Muscle of leg (tissue), 11 donors: ENCODE measurements around the gene DNAH10. TPM values are rescaled to one million over a fixed set of nuclear protein-coding genes. Genes with fewer than 3 reads are reported as not detected.
"Not testable (repeated sequence)": the region's sequence is repeated elsewhere in the genome, so short reads cannot be mapped to it uniquely, and the experiment has no call there.

Experiments
- DNase-seq: peaks from one replicate; pipeline ENCODE4 v3.0.0; 2013
- H3K27ac ChIP-seq: one replicate; pipeline ENCODE4 v1.5.1; 2013; ENCODE audit warnings: mild to moderate bottlenecking, low read length, control low read depth
- H3K27me3 ChIP-seq: one replicate; pipeline ENCODE4 v1.6.1; 2013; ENCODE audit warnings: low read length; ENCODE audit not compliant: control insufficient read depth, insufficient read depth
- H3K36me3 ChIP-seq: one replicate; pipeline ENCODE4 v1.6.1; 2013; ENCODE audit warnings: low read length; ENCODE audit not compliant: control insufficient read depth, insufficient read depth
- H3K4me1 ChIP-seq: one replicate; pipeline ENCODE4 v1.6.1; 2013; ENCODE audit warnings: low read length; ENCODE audit not compliant: control insufficient read depth, insufficient read depth
- H3K4me3 ChIP-seq: one replicate; pipeline ENCODE4 v1.5.1; 2013; ENCODE audit warnings: low read length, control low read depth
- H3K9me3 ChIP-seq: replicated peaks from 2 replicates; pipeline ENCODE4 v1.6.1; 2013; ENCODE audit warnings: low read depth, low read length; ENCODE audit not compliant: control insufficient read depth
- WGBS: methylation state at CpG from one replicate; pipeline ENCODE4 v1.1.5; 2013; ENCODE audit warnings: missing lambda C conversion rate; ENCODE audit not compliant: insufficient coverage; 5-methylcytosine and 5-hydroxymethylcytosine counted together
- polyA plus RNA-seq, 8 donors: library from polyadenylated mRNA; unstranded; fragments of 120-200 nt; gene quantifications; one replicate each; pipeline versions ENCODE4 v1.2.1 to v1.2.3, GENCODE V29; 2013; ENCODE audit warnings: inconsistent platforms in 1 of 8, low replicate concordance in 1 of 8; ENCODE audit not compliant: insufficient read length in 8 of 8, insufficient read depth in 1 of 8
- total RNA-seq: library from RNA; stranded (reverse); fragments of 120-200 nt; gene quantifications from one replicate; pipeline ENCODE4 v1.2.4, GENCODE V29; 2013

The DNAH10 gene
- total and polyA plus RNA-seq, 9 donors, result 1.2 to 8.6 (median 1.7) TPM

DNA sequence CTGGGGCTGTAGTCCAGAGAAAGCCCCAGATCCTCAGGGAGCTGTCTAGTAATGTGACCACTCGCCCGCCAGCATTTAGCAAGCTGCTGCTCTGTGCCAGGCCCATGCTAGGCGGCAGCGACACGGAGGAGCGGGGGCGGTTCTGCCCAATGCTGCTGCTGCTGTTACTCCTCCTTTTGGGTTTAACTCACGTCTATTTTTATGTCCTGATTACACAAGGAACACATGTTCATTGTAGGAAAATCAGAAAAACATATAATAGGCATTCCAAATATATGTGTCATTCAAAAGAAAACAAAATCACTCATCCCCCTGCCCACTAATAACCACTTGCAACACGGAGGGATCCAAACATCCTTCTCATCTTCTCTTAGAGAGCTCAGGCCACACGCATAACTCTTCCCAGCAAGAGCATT lies 180.1 kb downstream of the DNAH10 start:
- WGBS, result 80% methylated on average over 8 of the region's 10 CpGs
- Histone ChIP-seq H3K4me1 (no peaks in the 10 kb centered on the region), H3K36me3 (peaks cover 51% of the 10 kb centered on the region), H3K9me3 (no peaks in the 10 kb centered on the region), H3K27ac (no peak overlapping the region), H3K27me3 (no peaks in the 10 kb centered on the region), H3K4me3 (no peak overlapping the region)
- no peak for DNase-seq

DNA sequence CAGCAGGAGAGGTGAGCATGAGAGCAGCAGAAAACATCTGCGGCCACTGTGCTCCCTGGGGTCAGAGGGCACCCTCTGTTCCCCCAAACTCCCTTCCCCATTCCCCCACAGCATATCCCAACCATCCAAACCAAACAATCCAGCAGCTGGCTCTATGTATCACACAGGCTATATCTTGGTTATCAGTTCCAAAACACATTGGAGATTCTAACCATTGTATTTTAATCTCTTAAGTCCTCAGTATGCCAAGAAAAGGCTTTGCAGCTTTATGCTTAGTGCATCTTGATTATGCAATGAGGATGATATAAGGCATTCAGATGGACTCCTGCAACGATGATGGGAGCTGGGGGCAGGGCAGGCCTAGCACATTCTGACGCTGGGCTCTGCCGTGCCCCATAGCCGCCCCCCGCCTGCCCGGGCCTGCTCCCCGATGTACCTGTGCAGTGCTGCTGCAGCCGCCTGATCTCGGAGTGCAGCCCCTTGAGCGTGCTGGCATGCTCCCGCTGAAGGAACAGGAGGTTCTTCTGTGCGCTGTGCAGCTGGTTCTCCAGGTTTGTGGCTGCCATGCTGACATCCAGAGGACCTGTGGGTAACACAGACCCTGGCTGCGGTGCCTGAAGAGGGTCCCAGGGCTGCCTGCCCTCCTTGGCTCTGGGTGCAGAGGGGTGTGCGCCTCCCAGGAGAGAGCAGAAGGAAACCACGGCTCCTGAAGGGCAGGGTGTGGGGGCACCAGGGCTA lies 181.0 kb downstream of the DNAH10 start:
- no peaks in the 10 kb centered on the region for H3K4me1 ChIP-seq
- no peak for DNase-seq
- no peaks in the 10 kb centered on the region for H3K27me3 ChIP-seq
- no peak overlapping the region for H3K27ac ChIP-seq
- H3K36me3 ChIP-seq, result peaks cover 43% of the 10 kb centered on the region
- H3K9me3 ChIP-seq, result no peaks in the 10 kb centered on the region
- 89% methylated on average over 15 of the region's 16 CpGs for WGBS
- no peak overlapping the region for H3K4me3 ChIP-seq

DNA sequence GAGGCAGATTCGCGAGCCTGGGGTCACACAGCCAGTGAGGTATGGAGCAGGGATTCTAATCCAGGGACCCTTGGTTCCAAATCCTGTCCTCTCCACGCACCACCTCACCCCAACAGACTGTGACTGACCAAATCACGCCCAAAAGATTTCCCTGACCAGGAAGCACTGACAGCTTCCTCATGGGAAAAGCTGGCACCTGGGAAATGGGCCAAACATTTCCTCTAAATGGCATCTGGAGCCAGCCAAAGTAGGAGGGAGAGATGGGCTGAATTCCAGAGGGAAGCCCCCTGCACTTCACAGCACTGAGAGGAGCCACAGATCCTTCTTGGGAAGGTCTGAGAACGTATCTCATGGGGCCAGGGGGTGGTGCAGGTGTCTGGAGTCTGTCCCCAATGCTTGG lies 181.7 kb downstream of the DNAH10 start:
- Histone ChIP-seq H3K4me1 (peaks cover 6% of the 10 kb centered on the region), H3K27me3 (no peaks in the 10 kb centered on the region), H3K4me3 (no peak overlapping the region), H3K9me3 (no peaks in the 10 kb centered on the region), H3K27ac (no peak overlapping the region), H3K36me3 (peaks cover 40% of the 10 kb centered on the region)
- WGBS, result no CpG with 5 or more reads among the region's 5 CpGs
- no peak for DNase-seq

DNA sequence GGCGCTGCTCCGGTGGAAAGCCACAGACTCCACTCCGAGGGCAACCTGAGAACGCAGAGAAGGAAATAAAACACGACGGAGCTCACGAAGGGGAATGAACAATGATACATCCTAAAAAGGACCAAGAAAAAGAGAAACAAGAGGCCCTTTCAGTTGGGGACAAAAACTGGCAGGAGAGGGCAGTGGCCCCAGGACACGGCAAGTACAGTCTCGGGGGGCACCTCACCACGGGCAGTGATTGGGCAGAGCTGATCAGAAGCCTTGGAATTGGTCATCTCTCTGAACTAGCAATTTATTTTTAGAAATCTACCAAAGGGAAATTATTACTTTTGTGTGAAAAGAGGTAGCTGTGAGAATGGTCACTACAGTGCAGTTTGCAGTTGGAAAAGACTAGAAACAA lies 182.6 kb downstream of the DNAH10 start:
- Histone ChIP-seq H3K27ac (no peak overlapping the region), H3K4me3 (no peak overlapping the region), H3K4me1 (peaks cover 14% of the 10 kb centered on the region), H3K9me3 (no peaks in the 10 kb centered on the region), H3K27me3 (no peaks in the 10 kb centered on the region), H3K36me3 (peaks cover 39% of the 10 kb centered on the region)
- 63% methylated on average over 4 of the region's 10 CpGs for WGBS
- DNase-seq, result no peak

DNA sequence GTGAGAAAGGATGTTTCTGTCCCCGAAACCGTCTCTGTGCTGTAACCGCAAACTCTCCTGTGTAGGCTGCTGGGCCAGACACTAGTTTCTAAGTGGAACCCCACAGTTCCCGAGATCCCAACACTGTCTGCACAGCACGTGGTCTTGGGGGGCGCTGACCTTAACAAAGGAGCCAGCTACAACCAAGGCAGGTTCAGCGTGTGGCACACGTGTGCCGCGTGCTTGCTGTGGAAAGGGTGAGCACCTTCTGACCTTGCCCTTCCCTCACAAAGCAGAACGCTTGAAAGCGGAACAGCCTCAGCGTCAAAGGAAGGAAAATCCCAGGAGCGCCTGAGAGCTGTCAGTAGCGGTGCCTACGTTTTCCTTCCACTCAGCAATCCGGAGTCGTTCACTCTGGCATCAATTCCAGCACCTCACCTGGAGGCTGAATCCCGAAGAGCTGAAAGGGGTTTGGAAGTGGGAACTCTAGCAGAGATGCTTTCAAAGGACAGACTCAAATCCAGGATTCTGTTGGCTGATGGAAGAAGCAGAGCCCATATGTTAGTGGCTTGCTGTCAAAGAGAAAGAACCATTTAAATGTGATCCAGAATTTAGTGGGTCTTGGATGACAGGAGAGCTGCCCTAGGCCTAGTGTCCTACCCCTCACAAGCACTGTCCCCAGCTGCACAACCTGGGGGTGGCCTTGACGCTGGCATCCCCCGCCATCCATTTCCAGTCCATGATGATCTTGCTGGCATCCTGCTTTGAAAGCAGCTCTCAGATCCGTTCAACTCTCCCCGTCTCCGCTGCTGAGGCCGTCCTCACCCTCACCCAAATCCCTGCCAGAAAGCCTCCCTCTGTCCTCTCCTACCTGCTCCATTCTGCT lies 183.4 kb downstream of the DNAH10 start:
- DNase-seq, result no peak
- no peaks in the 10 kb centered on the region for H3K27me3 ChIP-seq
- 66% methylated on average over 17 of the region's 25 CpGs for WGBS
- H3K9me3 ChIP-seq, result no peaks in the 10 kb centered on the region
- peaks cover 31% of the 10 kb centered on the region for H3K36me3 ChIP-seq
- no peak overlapping the region for H3K4me3 ChIP-seq
- H3K4me1 ChIP-seq, result peaks cover 23% of the 10 kb centered on the region
- H3K27ac ChIP-seq, result no peak overlapping the region

DNA sequence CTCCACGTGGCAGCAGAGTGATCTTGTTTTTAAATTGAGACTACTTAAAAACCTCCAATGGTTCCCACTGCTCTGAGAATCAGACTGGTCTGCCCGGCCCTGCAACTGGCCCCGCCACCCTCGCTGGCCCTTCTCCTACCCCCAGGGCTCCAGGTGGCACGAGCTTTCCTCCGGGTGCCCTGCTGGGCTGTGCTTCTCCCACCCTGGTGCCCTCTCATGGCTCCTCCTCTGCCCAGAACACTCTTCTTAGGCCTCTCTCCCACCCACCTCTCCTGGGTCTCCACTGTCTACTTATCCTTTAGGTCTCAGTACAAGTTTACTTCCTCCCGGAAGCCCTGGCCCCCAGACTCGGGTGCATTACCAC lies 184.0 kb downstream of the DNAH10 start:
- no peak overlapping the region for H3K27ac ChIP-seq
- 71% methylated on average over 6 of the region's 8 CpGs for WGBS
- peaks cover 25% of the 10 kb centered on the region for H3K4me1 ChIP-seq
- H3K4me3 ChIP-seq, result no peak overlapping the region
- peaks cover 29% of the 10 kb centered on the region for H3K36me3 ChIP-seq
- H3K9me3 ChIP-seq, result no peaks in the 10 kb centered on the region
- no peak for DNase-seq
- no peaks in the 10 kb centered on the region for H3K27me3 ChIP-seq

DNA sequence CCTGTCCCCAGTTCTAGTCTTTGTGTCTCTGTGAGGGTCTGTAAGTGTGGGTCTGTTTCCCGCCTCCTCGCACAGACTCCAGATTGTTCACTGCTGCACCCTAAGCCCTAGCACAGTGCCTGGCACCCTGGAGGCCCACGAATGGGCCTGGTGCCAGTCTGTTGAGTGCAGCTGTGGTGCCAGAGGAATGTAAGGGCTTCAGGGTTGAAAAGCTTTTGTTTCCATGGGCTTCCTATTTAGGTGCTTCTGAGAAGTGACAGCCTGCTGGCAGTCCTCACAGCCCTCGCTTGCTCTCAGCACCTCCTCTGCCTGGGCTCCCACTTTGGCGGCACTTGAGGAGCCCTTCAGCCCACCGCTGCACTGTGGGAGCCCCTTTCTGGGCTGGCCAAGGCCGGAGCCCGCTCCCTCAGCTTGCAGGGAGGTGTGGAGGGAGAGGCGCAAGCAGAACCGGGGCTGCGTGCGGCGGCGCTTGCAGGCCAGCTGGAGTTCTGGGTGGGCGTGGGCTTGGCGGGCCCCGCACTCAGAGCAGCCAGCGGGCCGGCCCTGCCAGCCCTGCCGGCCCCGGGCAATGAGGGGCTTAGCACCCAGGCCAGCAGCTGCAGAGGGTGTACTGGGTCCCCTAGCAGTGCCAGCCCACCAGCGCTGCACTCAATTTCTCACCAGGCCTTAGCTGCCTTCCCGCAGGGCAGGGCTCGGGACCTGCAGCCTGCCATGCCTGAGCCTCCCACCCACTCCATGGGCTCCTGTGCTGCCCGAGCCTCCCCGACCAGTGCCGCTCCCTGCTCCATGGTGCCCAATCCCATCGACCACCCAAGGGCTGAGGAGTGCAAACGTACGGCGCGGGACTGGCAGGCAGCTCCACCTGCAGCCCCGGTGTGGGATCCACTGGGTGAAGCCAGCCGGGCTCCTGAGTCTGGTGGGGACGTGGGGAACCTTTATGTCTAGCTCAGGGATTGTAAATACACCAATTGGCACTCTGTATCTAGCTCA lies 184.7 kb downstream of the DNAH10 start:
- not testable (repeated sequence) for H3K27ac ChIP-seq

DNA sequence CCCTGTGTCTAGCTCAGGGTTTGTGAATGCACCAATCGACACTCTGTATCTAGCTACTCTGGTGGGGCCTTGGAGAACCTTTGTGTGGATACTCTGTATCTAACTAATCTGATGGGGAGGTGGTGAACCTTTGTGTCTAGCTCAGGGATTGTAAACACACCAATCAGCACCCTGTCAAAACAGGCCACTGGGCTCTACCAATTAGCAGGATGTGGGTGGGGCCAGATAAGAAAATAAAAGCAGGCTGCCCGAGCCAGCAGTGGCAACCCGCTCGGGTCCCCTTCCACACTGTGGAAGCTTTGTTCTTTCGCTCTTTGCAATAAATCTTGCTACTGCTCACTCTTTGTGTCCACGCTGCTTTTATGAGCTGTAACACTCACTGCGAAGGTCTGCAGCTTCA lies 185.4 kb downstream of the DNAH10 start:
- not testable (repeated sequence) for H3K27ac ChIP-seq, H3K27me3 ChIP-seq, H3K4me3 ChIP-seq, H3K9me3 ChIP-seq, DNase-seq
- Histone ChIP-seq H3K4me1 (peaks cover 25% of the 10 kb centered on the region), H3K36me3 (peaks cover 18% of the 10 kb centered on the region)
- 87% methylated on average over 3 of the region's 7 CpGs for WGBS

More for the DNA sequence above, 184.7 kb downstream of the DNAH10 start:
- not testable (repeated sequence) for H3K9me3 ChIP-seq, H3K4me3 ChIP-seq, H3K27me3 ChIP-seq, DNase-seq
- WGBS, result 85% methylated on average over 24 of the region's 35 CpGs
- Histone ChIP-seq H3K36me3 (peaks cover 25% of the 10 kb centered on the region), H3K4me1 (peaks cover 25% of the 10 kb centered on the region)

DNA sequence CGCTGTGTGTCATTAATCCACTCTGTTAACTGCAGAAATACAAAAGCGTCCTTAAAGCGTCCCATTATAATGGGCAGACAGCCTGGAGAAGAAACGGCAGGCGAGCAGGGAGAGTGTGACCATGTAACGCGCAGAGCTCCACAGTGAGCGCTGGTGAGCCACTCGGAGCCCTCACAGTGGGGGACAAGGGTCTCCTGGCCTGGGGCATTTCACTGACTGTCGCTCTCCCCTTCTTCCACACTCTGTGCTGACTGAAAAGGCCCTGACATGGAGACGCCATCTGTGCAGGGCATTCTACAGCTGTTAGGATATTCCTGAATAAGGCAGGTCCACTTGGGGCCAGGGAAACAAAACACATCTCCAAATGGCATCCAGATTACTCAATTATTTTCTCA lies 186.3 kb downstream of the DNAH10 start:
- Histone ChIP-seq H3K4me3 (no peak overlapping the region), H3K4me1 (peaks cover 25% of the 10 kb centered on the region), H3K27me3 (no peaks in the 10 kb centered on the region), H3K27ac (peak overlapping the region; percentile 13), H3K9me3 (no peaks in the 10 kb centered on the region), H3K36me3 (peaks cover 9% of the 10 kb centered on the region)
- DNase-seq, result no peak
- 80% methylated on average over 9 of the region's 11 CpGs for WGBS
